SK-N-SH (cell line): ENCODE results near the gene RPS26. TPM values are rescaled to one million over a fixed set of nuclear protein-coding genes. Genes with fewer than 3 reads are reported as not detected.

Experiments
- CTCF ChIA-PET: fragments of 300-600, 350-600 bp; formaldehyde crosslinking; extraction: SDS; loops from one replicate; lab custom pipeline; 2021; lab: Yijun Ruan, JAX
- POLR2A ChIA-PET: fragments of 350-600 bp; sonication (Branson Sonifier 250); formaldehyde crosslinking; extraction: SDS; loops from one replicate; lab custom pipeline; 2020; ENCODE audit warnings: antibody characterized with exemption, inconsistent platforms; lab: Yijun Ruan, JAX
- DNase-seq: peaks from one replicate; pipeline ENCODE4 v3.0.0; 2012
- H2AFZ ChIP-seq: fragments of 200-600 bp; sonication (generic); 2 replicates; pipeline ENCODE4 v1.8.1; 2016; ENCODE audit warnings: antibody characterized with exemption, mild to moderate bottlenecking, low read depth
- H3F3A ChIP-seq: fragments of 200-600 bp; sonication (generic); replicated peaks from 2 replicates; pipeline ENCODE3; 2016; ENCODE audit warnings: antibody characterized with exemption, mild to moderate bottlenecking; ENCODE audit not compliant: insufficient read depth
- H3K27ac ChIP-seq, 2 experiments: fragments of 200-500 bp in 1 of 2; fragments of 200-600 bp in 1 of 2; sonication (Bioruptor generic) in 1 of 2; sonication (generic), shearing (Covaris generic) in 1 of 2; 2 replicates each; pipeline versions ENCODE4 v1.5.1 to v1.6.1; 2014 to 2016; ENCODE audit warnings: low read depth in 2 of 2, inconsistent platforms in 1 of 2, low read length in 1 of 2, mild to moderate bottlenecking in 1 of 2, mixed read lengths in 1 of 2
- H3K27me3 ChIP-seq: fragments of 200-600 bp; sonication (generic), shearing (Covaris generic); 2 replicates; pipeline ENCODE4 v1.6.1; 2016; ENCODE audit warnings: mixed run types; ENCODE audit not compliant: insufficient read depth
- H3K36me3 ChIP-seq, 2 experiments: fragments of 200-500 bp in 1 of 2; fragments of 200-600 bp in 1 of 2; sonication (Bioruptor generic) in 1 of 2; sonication (generic) in 1 of 2; replicated peaks in 1 of 2; 2 replicates each; pipeline versions ENCODE3 to v1.5.1; 2014 to 2016; ENCODE audit warnings: low read length in 1 of 2, mild to moderate bottlenecking in 1 of 2; ENCODE audit not compliant: insufficient read depth in 2 of 2, control insufficient read depth in 1 of 2
- H3K4me1 ChIP-seq, 2 experiments: fragments of 200-500 bp in 1 of 2; fragments of 200-600 bp in 1 of 2; sonication (Bioruptor generic) in 1 of 2; sonication (generic), shearing (Covaris generic) in 1 of 2; 2 replicates each; pipeline versions ENCODE4 v1.5.1 to v1.6.1; 2014 to 2016; ENCODE audit warnings: low read depth in 1 of 2, low read length in 1 of 2, mixed run types in 1 of 2; ENCODE audit not compliant: insufficient read depth in 2 of 2, control insufficient read depth in 1 of 2
- H3K4me2 ChIP-seq: fragments of 200-600 bp; sonication (generic), shearing (Covaris generic); 2 replicates; pipeline ENCODE4 v1.6.1; 2017; ENCODE audit warnings: mixed run types
- H3K4me3 ChIP-seq, 2 experiments: fragments of 200-500 bp in 1 of 2; fragments of 200-600 bp in 1 of 2; sonication (Bioruptor generic) in 1 of 2; sonication (generic), shearing (Covaris generic) in 1 of 2; 2 replicates each; pipeline versions ENCODE4 v1.5.1 to v1.8.1; 2014 to 2016; ENCODE audit warnings: low read depth in 2 of 2, inconsistent platforms in 1 of 2, low read length in 1 of 2, mild to moderate bottlenecking in 1 of 2, mixed read lengths in 1 of 2, moderate library complexity in 1 of 2
- H3K79me2 ChIP-seq: fragments of 200-600 bp; sonication (generic); 2 replicates; pipeline ENCODE4 v1.8.1; 2017; ENCODE audit warnings: mild to moderate bottlenecking; ENCODE audit not compliant: insufficient read depth
- H3K9ac ChIP-seq: fragments of 200-600 bp; sonication (generic); 2 replicates; pipeline ENCODE4 v1.6.1; 2017; ENCODE audit warnings: mixed run types
- H3K9me2 ChIP-seq: fragments of 200-600 bp; sonication (generic); 2 replicates; pipeline ENCODE4 v1.6.1; 2017; ENCODE audit warnings: mixed run types
- H3K9me3 ChIP-seq: fragments of 200-600 bp; sonication (generic); 2 replicates; pipeline ENCODE4 v1.6.1; 2017; ENCODE audit warnings: mixed run types, mild to moderate bottlenecking, moderate library complexity
- H4K20me1 ChIP-seq: fragments of 200-600 bp; sonication (generic); 2 replicates; pipeline ENCODE4 v1.6.1; 2017; ENCODE audit warnings: mild to moderate bottlenecking, mixed run types; ENCODE audit not compliant: insufficient read depth
- CHD2 ChIP-seq: fragments of 150-350 bp; IDR thresholded peaks from 2 replicates; pipeline ENCODE4 v1.6.1; 2018; ENCODE audit warnings: low read length; ENCODE audit not compliant: partially characterized antibody
- ELF1 ChIP-seq: IDR thresholded peaks from 2 replicates; pipeline ENCODE4 v1.4.0; 2012
- EP300 ChIP-seq, 2 experiments: IDR thresholded peaks; 2 replicates each; pipeline versions ENCODE4 v1.4.0 to v1.6.1; 2012; ENCODE audit warnings: borderline replicate concordance in 1 of 2, low read depth in 1 of 2, low read length in 1 of 2
- EZH2phosphoT487 ChIP-seq: fragments of 200-600 bp; sonication (generic); IDR thresholded peaks from 2 replicates; pipeline ENCODE4 v1.6.1; 2017; ENCODE audit warnings: low read depth, mixed run types, mild to moderate bottlenecking, antibody characterized with exemption, moderate library complexity, borderline replicate concordance
- FOXM1 ChIP-seq: IDR thresholded peaks from 2 replicates; pipeline ENCODE4 v1.4.0; 2012; ENCODE audit warnings: low read depth, mild to moderate bottlenecking
- GABPA ChIP-seq: IDR thresholded peaks from 2 replicates; pipeline ENCODE4 v1.4.0; 2012; ENCODE audit warnings: low read depth, mild to moderate bottlenecking
- GATA2 ChIP-seq: sonication (generic); formaldehyde crosslinking; IDR thresholded peaks from 2 replicates; pipeline ENCODE4 v1.5.0; 2020; ENCODE audit warnings: mild to moderate bottlenecking, missing genetic modification reagents
- JUND ChIP-seq: IDR thresholded peaks from 2 replicates; pipeline ENCODE4 v1.4.0; 2012
- MEF2A ChIP-seq: IDR thresholded peaks from 2 replicates; pipeline ENCODE4 v1.4.0; 2012; ENCODE audit warnings: low read depth, borderline replicate concordance
- MXI1 ChIP-seq: IDR thresholded peaks from 2 replicates; pipeline ENCODE4 v1.6.1; 2012; ENCODE audit warnings: mild to moderate bottlenecking, low read depth, low read length, improper control_type of control experiment
- NFIC ChIP-seq: IDR thresholded peaks from 2 replicates; pipeline ENCODE4 v1.4.0; 2012; ENCODE audit warnings: borderline replicate concordance
- PBX3 ChIP-seq: IDR thresholded peaks from 2 replicates; pipeline ENCODE4; 2012
- POLR2AphosphoS5 ChIP-seq: IDR thresholded peaks from 2 replicates; pipeline ENCODE4 v1.6.1; 2012; ENCODE audit warnings: low read depth, low read length
- RAD21 ChIP-seq: IDR thresholded peaks from 2 replicates; pipeline ENCODE4 v1.6.1; 2012; ENCODE audit warnings: mild to moderate bottlenecking, low read length
- RFX5 ChIP-seq: IDR thresholded peaks from 2 replicates; pipeline ENCODE4 v1.6.1; 2012; ENCODE audit warnings: mild to moderate bottlenecking, improper control_type of control experiment, low read length
- SIN3A ChIP-seq: IDR thresholded peaks from 2 replicates; pipeline ENCODE4 v1.6.1; 2012; ENCODE audit warnings: low read depth, mild to moderate bottlenecking, low read length, moderate library complexity, borderline replicate concordance
- SMC3 ChIP-seq: IDR thresholded peaks from 2 replicates; pipeline ENCODE4 v1.6.1; 2012; ENCODE audit warnings: low read depth, low read length, improper control_type of control experiment
- TAF1 ChIP-seq: IDR thresholded peaks from 2 replicates; pipeline ENCODE4 v1.6.1; 2012; ENCODE audit warnings: low read depth, mild to moderate bottlenecking, low read length, moderate library complexity, borderline replicate concordance
- YY1 ChIP-seq: IDR thresholded peaks from 2 replicates; pipeline ENCODE4 v1.4.0; 2012; ENCODE audit warnings: low read depth, mild to moderate bottlenecking
- ZBTB33 ChIP-seq: IDR thresholded peaks from 2 replicates; pipeline ENCODE4 v1.4.0; 2012; ENCODE audit warnings: low read depth, borderline replicate concordance
- WGBS: methylation state at CpG from one replicate; pipeline ENCODE4 v1.1.6; 2017; ENCODE audit warnings: low lambda C conversion rate; 5-methylcytosine and 5-hydroxymethylcytosine counted together
- polyA plus RNA-seq, 3 experiments: library from polyadenylated mRNA; depleted of rRNA; stranded (reverse); fragments of >200 nt; gene quantifications; 2 replicates each; pipeline ENCODE4 v1.2.3, GENCODE V29; 2012
- TF ChIP-seq, protein P1 (sequence below): IDR thresholded peaks from 2 replicates; pipeline ENCODE4 v1.4.0; 2012; ENCODE audit warnings: low read depth
- TF ChIP-seq, protein P2 (sequence below): IDR thresholded peaks from 2 replicates; pipeline ENCODE4 v1.4.0; 2012; ENCODE audit warnings: low read depth, borderline replicate concordance
- TF ChIP-seq, protein P3 (sequence below): fragments of 200-600 bp; sonication (generic); IDR thresholded peaks from 2 replicates; pipeline ENCODE4 v1.6.1; 2017; ENCODE audit warnings: antibody characterized with exemption, mild to moderate bottlenecking, moderate library complexity

Gene RPS26
- polyA plus RNA-seq, 1 of the 3 experiments (the other 2 are of a cell fraction): 1,500 TPM

GRCh38 chr12:55996715-55997534, 44.8 kb upstream of the RPS26 start, which contains the start of gene SUOX:
Gene SUOX, plus strand, starts transcription at chr12:55997276. Its CDS starts 4,946 bp downstream, at chr12:56002222.
- H3K79me2 ChIP-seq: peaks cover 9% of the 10 kb centered on the region; the same call in 1 of the 2 replicates
- H2AFZ ChIP-seq: peak within 1 kb of the TSS; percentile 93
- no peaks in the 10 kb centered on the region for H3K9me2 ChIP-seq
- DNase-seq: peak; percentile 96
- WGBS: under 1% methylated on average over 22 of the region's 27 CpGs
- H3K27ac ChIP-seq: peak within 1 kb of the TSS; percentile 70 to 85
- peak within 1 kb of the TSS; percentile 85 to 97 for H3K4me3 ChIP-seq
- H3F3A ChIP-seq: peaks cover 26% of the 10 kb centered on the region
- H4K20me1 ChIP-seq: no peaks in the 10 kb centered on the region
- ChIA-PET CTCF (interaction anchor here (0.6 to 10.8 kb wide), 31 partner anchors 7 to 259 kb away, joined by 3 to 183 read pairs (median 6); partner anchors contain the start of genes IKZF4, RAB5B, RPL41 and SMARCC2), POLR2A (interaction anchor here (0.8 to 2.2 kb wide), 7 partner anchors 10 to 167 kb away, joined by 3 to 11 read pairs (median 4); partner anchors contain the start of genes DNAJC14, IKZF4 and PA2G4)
- H3K4me2 ChIP-seq: peak within 1 kb of the TSS; percentile 99
- H3K36me3 ChIP-seq: peaks cover 13 to 29% of the 10 kb centered on the region in 2 experiments
- no peaks in the 10 kb centered on the region for H3K27me3 ChIP-seq
- H3K4me1 ChIP-seq: peaks cover 0 to 3% of the 10 kb centered on the region in 2 experiments; a peak in 1 of 4 replicates
- TF ChIP-seq, protein P1, sequence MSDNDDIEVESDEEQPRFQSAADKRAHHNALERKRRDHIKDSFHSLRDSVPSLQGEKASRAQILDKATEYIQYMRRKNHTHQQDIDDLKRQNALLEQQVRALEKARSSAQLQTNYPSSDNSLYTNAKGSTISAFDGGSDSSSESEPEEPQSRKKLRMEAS: no peak
- TF ChIP-seq FOXM1: no peak
- TF ChIP-seq RAD21: no peak; the same call in 1 of the 2 replicates
- no peak for TF ChIP-seq GATA2 (CRISPR knock-in tag)
- TF ChIP-seq GABPA: 0 out of 2 replicates have a peak, but pooled peaks have one; percentile 30
- TF ChIP-seq POLR2AphosphoS5: peak; percentile 90
- TF ChIP-seq JUND: no peak
- TF ChIP-seq EP300 (IDR thresholded peaks at IDR 0.05; ENCODE audit: borderline replicate concordance in 1 of 2, low read depth in 1 of 2, low read length in 1 of 2): peak in 1 of 2 experiments; percentile 41; a peak in 1 of 4 replicates
- peak; percentile 98 for TF ChIP-seq PBX3
- no peak for TF ChIP-seq MEF2A
- no peak for TF ChIP-seq NFIC
- TF ChIP-seq, protein P2, sequence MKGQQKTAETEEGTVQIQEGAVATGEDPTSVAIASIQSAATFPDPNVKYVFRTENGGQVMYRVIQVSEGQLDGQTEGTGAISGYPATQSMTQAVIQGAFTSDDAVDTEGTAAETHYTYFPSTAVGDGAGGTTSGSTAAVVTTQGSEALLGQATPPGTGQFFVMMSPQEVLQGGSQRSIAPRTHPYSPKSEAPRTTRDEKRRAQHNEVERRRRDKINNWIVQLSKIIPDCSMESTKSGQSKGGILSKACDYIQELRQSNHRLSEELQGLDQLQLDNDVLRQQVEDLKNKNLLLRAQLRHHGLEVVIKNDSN: no peak
- peak; percentile 66; the same call in 1 of the 2 replicates for TF ChIP-seq YY1
- TF ChIP-seq ZBTB33: no peak
- TF ChIP-seq SIN3A: no peak
- TF ChIP-seq EZH2phosphoT487: no peak
- peak; percentile 26; the same call in 1 of the 2 replicates for TF ChIP-seq TAF1
- no peak; the same call in 1 of the 2 replicates for TF ChIP-seq MXI1
- TF ChIP-seq, protein P3, sequence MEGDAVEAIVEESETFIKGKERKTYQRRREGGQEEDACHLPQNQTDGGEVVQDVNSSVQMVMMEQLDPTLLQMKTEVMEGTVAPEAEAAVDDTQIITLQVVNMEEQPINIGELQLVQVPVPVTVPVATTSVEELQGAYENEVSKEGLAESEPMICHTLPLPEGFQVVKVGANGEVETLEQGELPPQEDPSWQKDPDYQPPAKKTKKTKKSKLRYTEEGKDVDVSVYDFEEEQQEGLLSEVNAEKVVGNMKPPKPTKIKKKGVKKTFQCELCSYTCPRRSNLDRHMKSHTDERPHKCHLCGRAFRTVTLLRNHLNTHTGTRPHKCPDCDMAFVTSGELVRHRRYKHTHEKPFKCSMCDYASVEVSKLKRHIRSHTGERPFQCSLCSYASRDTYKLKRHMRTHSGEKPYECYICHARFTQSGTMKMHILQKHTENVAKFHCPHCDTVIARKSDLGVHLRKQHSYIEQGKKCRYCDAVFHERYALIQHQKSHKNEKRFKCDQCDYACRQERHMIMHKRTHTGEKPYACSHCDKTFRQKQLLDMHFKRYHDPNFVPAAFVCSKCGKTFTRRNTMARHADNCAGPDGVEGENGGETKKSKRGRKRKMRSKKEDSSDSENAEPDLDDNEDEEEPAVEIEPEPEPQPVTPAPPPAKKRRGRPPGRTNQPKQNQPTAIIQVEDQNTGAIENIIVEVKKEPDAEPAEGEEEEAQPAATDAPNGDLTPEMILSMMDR: no peak
- TF ChIP-seq SMC3: no peak
- TF ChIP-seq ELF1: no peak
- peak; percentile 37 for TF ChIP-seq CHD2
- peak; percentile 95 for TF ChIP-seq RFX5
- peak within 1 kb of the TSS; percentile 81 for H3K9ac ChIP-seq
- H3K9me3 ChIP-seq: no peaks in the 10 kb centered on the region
